Measurements from ENCODE around the gene PNN. TPM values are rescaled to one million over a fixed set of nuclear protein-coding genes. Genes with fewer than 3 reads are reported as not detected.
A peak's percentile ranks its signal among the peaks of the same experiment; 100 is the strongest.

The PNN gene
- total and polyA plus RNA-seq, 9 of the 15 experiments (the other 6 are each of a cell fraction or from before 2014, with no cell fraction given), result 30.2 to 188 (median 69.7) TPM

GRCh38 chr14:39181026-39181692, 6.1 kb downstream of the PNN start:
- H3K9me3 ChIP-seq (replicated peaks; ENCODE audit: control insufficient read depth, insufficient read depth, low read depth, low read length), result no peaks in the 10 kb centered on the region
- 92% methylated on average over 5 of the region's 7 CpGs for WGBS (ENCODE audit: insufficient coverage, low coverage, missing lambda C conversion rate)
- no peak for DNase-seq (ENCODE audit: extremely low read depth in 1 of 4, low spot score in 3 of 4)
- H3K4me1 ChIP-seq (replicated peaks in 1 of 2; ENCODE audit: control insufficient read depth in 2 of 2, insufficient read depth in 2 of 2, low read length in 2 of 2), result no peaks in the 10 kb centered on the region; a peak in 1 of 5 replicates
- CTCF ChIA-PET (ENCODE audit: low intra/inter-chr PET ratio), result no interaction called here
- no peaks in the 10 kb centered on the region for H3K27me3 ChIP-seq (ENCODE audit: control insufficient read depth in 2 of 2, insufficient read depth in 2 of 2, low read length in 2 of 2)
- intact Hi-C loops (cut with micrococcal nuclease), result no loop called here
- H3K9me1 ChIP-seq (ENCODE audit: control insufficient read depth, insufficient read depth, low read length), result no peaks in the 10 kb centered on the region
- no peak overlapping the region for H2AFZ ChIP-seq (ENCODE audit: low read depth, low read length)
- no peak overlapping the region; the same call in 1 of the 2 replicates for H3K4me2 ChIP-seq (ENCODE audit: insufficient read depth, low read length)
- TF ChIP-seq PHF20 (IDR thresholded peaks at IDR 0.05; ENCODE audit: partially characterized antibody) (no peak), POLR2AphosphoS2 (IDR thresholded peaks at IDR 0.05; ENCODE audit: low read length) (peak; percentile 52; the same call in 1 of the 2 replicates), CHCHD3 (CRISPR knock-in tag; IDR thresholded peaks at IDR 0.05) (no peak), EWSR1 (IDR thresholded peaks at IDR 0.05; ENCODE audit: borderline replicate concordance, low read depth, partially characterized antibody) (peak; percentile 57), SUPT5H (IDR thresholded peaks at IDR 0.05) (peak; percentile 68), POLR2AphosphoS5 (IDR thresholded peaks at IDR 0.05; ENCODE audit: control insufficient read depth, insufficient read depth, low read depth, low read length) (0 out of 2 replicates have a peak, but pooled peaks have one; percentile 15), E2F8 (IDR thresholded peaks at IDR 0.05; ENCODE audit: low read depth, partially characterized antibody) (peak; percentile 23), POU5F1 (IDR thresholded peaks at IDR 0.05; ENCODE audit: borderline replicate concordance, low read depth, low read length, partially characterized antibody) (no peak), POLR2B (IDR thresholded peaks at IDR 0.05; ENCODE audit: low read depth, partially characterized antibody) (peak; percentile 82), ZNF253 (CRISPR knock-in tag; conservative IDR thresholded peaks at IDR 0.05) (0 out of 2 replicates have a peak, but pooled peaks have one; percentile 25), ZNF282 (CRISPR knock-in tag; IDR thresholded peaks at IDR 0.05) (no peak), POLR2A (conservative IDR thresholded peaks at IDR 0.05) (peak; percentile 71), HBP1 (CRISPR knock-in tag; IDR thresholded peaks at IDR 0.05) (0 out of 2 replicates have a peak, but pooled peaks have one; percentile 14), THRB (CRISPR knock-in tag; conservative IDR thresholded peaks at IDR 0.05) (peak; percentile 51; the same call in 1 of the 2 replicates)
- POLR2A ChIA-PET, result interaction anchor here (0.8 to 1.4 kb wide), 4 partner anchors 10 to 201 kb away, joined by 3 to 11 read pairs (median 4); partner anchors contain the start of gene TRAPPC6B
- no peak overlapping the region for H3K4me3 ChIP-seq
- H3K79me2 ChIP-seq (ENCODE audit: control insufficient read depth, insufficient read depth, low read length), result peaks cover 27% of the 10 kb centered on the region
- H3K9ac ChIP-seq (ENCODE audit: insufficient read depth in 1 of 2, low read depth in 2 of 2, low read length in 2 of 2), result no peak overlapping the region
- ATAC-seq, result peak; percentile 8
- BruUV-seq (replicated peaks), result TSS peak; percentile 50
- in situ Hi-C loops (cut with MboI), result no loop called here
- FAIRE-seq, result no peak
- no peak overlapping the region for H3K27ac ChIP-seq (ENCODE audit: extremely low read depth, low read depth, low read length)
- H4K20me1 ChIP-seq (replicated peaks; ENCODE audit: control insufficient read depth, insufficient read depth, low read length), result no peaks in the 10 kb centered on the region
- peaks cover 85% of the 10 kb centered on the region for H3K36me3 ChIP-seq (ENCODE audit: control insufficient read depth, insufficient read depth, low read length)

Data from K562 (cell line).